OCI-LY7 (cell line): ENCODE data around the gene GDF11.

ENCODE experiments used
- CTCF ChIP-seq: fragments of 200-600 bp; sonication (generic); conservative IDR thresholded peaks from 2 replicates; pipeline ENCODE4 v1.5.1; 2014; ENCODE audit warnings: mild to moderate bottlenecking, antibody characterized with exemption, low read length, moderate library complexity, mixed read lengths
- EZH2phosphoT487 ChIP-seq: fragments of 200-600 bp; sonication (generic); IDR thresholded peaks from 2 replicates; pipeline ENCODE4 v1.6.1; 2018; ENCODE audit warnings: low read depth, borderline replicate concordance, mild to moderate bottlenecking, mixed run types, antibody characterized with exemption, low read length, moderate library complexity, mixed read lengths

- TF ChIP-seq CTCF (no peak), EZH2phosphoT487 (no peak)
These were observed 22.8 kb upstream of the GDF11 start, which contains the start of gene RDH5 for GRCh38 chr12:55720071-55720564.
